NCI-H2107 treated with DMSO at 0.1 percent for 48 hours (cell line): ENCODE data around the gene PTPRD.

Experiments used
- DNase-seq: peaks from one replicate; lab custom pipeline; 2025; ENCODE audit not compliant: unreplicated experiment; lab: John Stamatoyannopoulos, UW

PTPRD gene

DNA sequence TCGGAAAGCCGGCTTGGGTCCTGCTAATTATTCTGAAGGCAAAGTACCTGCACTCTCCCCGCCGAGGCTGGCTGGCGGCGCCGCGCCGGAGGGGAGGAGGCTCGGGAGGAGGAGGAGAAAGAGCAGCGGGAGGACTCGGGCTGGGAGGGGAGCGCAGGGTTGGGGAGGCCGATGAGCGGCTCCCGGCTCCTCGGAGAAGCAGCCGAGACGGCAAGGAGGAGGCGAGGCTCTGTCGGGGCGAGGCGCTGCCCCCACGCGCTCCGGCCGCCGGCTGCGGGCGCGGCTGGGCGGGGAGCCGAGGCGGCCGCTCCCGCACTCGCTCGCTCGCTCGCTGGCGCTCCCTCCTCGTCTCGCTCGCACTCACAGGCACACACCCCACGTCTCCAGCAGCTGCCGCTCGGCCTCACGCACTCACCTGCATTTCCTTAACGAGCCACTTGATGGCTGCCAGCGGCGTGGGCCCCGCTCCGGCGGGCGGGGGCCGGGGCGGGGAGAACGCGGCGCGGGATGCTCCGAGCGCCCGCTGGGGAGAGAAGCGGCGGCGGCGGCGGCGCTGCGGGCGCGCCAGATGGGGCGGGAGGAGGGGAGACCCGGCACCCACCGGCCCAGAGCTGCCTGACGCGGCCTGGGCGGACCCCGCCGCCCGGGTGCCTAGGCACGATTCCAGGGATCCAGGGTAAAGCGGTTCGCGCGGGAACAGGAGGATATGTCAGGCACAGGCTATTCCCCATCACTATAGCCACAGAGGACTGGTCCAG lies at the start of gene PTPRD:
Gene PTPRD (minus strand): TSS at position 362 of the 758 bp plus-strand sequence.
- peak; percentile 31 for DNase-seq

DNA sequence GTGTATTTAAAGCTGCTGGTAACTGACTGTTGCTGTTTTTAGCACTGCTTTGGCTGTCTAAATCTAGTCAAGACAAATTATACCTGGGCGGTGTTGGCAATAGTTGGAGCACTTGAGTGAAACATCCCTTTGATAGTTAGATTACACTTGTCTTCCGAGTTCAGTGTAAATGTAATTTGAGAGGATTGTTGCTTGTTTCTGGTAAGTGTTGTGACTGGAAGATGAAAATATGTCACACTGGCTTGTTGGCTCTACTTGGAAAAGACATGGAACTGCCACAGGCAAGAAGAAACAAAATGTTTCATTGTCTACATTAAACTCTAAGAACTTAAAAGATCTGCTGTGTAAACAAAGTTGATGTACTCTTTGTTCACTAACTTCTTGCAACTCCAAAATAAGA lies 49.2 kb upstream of the PTPRD start:
- DNase-seq, result no peak

DNA sequence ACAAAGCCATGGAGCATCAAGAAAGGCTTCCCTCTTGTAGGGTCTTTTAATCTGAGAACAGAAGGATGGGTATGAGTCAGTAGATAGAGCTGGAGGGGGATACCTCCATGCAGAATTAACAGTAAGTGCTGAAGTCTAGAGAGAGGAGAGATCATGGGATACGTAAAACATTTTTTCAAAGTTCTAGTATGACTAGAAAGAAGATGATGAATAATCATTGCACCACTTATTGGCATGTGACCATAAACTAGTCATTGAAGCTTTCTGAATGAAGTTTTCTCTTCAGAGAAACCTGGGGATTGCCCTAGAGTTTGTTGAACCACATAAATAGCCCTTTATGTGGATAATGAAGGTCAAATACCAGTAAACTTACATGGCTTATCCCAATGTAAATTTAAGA lies 48.6 kb upstream of the PTPRD start:
- no peak for DNase-seq

DNA sequence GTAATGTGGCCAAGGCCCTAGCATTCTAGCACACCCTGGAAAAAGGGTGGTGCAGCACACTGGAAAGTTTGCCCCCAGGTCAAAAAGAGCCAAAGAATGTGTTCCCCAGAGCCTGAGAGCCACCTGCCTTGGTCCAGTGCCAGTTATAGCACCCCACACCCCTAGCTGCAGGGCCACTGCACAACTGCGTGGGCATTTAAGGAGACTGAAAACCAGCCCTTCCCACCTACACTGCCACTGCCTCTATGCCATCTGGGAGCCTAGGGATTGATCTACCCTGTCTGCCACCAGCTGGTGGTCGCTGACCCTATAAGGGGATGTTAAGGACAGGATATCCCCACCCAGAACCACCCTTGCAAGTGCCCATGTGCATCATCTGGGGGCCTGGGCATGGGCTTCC lies 38.2 kb upstream of the PTPRD start:
- no peak for DNase-seq

DNA sequence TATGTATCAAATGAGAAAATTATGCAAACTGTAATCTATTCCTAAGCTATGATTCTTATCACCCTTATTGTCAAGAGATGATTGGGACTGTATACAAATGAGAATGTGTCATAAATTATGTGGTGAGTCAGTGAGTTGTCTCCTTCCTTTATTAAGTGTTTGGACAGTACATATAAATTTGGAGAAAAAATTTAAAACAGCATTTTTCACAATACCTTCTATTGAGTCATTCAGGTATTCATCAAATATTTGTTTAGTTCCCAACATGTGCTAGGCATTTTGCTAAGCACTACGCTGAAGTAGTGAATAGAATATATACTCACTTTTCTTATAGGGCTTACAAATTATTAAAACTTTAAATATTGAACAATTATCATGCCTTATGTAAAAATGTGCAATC lies 36.3 kb upstream of the PTPRD start:
- DNase-seq, result no peak

DNA sequence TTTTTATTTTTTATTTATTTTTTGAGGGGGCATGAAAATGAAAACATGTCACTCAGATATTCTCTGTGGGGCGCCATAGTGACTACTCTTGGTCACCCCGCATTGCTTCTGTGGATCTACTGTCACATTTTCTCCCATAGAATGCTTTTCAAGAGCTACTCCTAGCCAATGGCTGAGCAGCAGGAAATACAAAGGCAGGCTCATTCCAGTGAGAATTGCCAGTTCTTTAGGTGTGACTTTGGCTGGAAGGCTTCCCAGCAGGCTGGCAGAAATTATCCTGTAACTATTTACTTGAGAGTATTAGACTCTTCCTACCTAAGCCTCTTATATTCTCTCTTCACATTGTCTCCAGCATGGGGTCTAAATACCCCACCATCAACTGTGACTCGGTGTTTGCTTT lies 21.0 kb upstream of the PTPRD start:
- no peak for DNase-seq

DNA sequence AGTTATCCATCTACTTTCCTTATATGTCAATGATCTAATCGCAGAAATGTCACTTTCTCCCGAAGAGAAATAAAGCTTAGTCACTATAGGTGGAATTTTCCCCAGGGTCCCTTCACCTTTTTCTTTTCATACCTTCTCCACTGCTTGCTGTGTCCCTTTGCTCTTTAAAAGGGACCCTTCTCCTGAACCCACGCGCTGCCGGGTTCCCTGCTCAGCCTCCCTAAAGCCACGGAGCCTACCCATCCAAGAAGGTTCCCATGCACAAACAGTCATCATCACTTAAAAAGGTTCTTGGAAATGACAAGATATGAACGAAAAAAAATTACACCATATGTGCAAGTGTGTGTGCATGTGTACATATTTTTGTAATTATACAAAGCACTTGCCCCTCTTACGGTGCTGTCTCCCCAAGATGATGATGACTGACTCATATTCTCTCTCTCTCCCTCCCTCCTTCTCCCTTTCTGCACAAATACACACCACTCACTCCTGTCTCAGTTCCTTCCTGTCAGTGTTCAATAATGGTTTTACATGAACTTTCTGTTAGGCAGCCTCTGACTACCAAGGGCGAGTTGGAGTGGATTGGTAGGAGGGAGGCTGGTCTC lies 1.5 kb upstream of the PTPRD start:
- DNase-seq, result no peak

DNA sequence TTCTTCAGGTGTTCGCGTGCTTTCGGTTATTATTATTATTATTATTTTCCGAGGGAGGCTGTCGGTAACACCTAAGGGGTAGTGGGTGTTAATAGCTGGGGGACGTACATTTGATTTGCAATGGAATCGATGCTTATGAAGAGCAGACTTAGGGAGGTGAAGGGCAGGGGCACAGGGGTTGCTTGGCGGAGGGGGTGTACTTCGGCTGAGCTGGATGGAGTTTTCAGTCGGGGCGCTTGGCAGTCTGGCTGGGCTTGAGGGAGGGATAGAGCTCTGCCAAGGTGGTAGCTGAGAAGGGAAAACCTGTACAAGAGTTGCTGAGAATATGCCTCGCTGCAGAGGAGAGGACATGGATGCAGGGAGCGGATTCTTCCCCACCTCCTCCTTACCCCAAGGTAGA lies 617 bp upstream of the PTPRD start:
- DNase-seq, result no peak

DNA sequence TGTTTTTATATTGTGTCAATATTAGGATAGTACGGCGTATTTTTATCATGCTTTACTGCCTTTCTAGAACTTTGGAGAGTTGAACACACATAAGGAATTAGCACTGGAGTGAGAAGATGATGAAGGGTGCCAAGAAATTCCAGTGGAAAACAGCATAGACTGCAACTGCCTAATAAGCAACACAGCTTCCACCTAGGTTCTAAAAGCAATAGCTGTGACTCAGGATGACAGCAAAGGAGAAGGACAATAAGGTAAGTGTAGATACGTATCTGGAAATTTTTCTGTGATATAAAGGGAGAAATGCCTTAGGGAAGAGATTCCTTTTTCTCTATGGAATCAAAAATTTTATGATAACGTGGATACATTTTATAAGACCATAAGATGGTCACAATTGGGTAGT lies 7.4 kb downstream of the PTPRD start:
- DNase-seq, result no peak

DNA sequence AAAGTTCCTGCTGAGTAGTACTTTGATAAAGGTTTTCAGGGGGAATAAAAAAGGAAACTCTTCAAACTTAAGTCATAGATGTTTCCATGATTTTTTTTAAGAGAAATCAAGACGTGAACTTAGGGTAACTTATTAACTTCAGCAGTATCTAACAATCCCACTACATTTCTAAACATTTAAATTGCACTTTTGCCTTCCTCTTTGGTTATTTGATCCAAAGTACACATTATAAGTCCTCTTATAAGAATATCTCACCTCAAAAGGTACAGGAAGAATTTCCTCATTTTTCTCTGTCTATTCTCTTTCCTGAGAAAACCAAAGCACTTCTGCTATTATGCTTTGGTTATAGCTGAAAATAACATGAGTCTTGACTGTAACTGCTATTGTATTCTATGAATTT lies 7.9 kb downstream of the PTPRD start:
- DNase-seq, result no peak

DNA sequence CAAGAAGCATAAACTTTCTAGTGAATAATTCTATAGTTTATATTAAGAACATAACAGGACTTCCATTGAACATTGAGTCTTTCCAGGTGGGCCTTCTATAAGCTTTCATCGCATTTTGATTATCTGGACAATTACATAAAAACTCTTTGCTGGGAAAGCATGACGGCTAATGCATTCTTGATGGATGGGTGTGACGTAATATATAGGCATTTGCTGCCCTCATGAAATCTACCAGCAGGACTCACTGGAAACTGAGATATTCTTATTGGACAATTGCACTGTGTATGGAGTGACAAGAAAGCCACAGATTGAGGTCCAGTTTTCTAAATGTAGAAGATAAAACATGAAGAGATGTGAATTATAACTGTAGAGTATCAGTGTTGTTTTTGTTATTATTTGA lies 15.0 kb downstream of the PTPRD start:
- DNase-seq, result no peak

DNA sequence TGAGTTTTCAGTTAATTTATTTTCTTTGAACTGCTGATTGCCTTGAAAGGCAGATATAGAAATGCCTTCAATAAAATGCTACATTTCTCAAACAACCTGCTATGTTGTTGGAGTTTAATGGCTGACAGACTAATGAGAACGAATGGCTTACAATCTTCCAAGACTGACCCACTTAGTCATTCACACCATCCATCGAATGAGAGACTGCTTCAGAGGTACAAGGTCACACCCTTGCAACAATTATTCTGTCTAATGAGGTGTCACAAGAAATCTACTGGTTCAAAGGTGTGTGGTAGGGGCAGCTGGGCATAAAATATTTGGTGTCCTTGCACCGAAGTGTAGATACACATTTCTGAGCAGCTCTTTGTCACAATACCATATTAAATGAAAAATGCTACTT lies 18.3 kb downstream of the PTPRD start:
- no peak for DNase-seq

DNA sequence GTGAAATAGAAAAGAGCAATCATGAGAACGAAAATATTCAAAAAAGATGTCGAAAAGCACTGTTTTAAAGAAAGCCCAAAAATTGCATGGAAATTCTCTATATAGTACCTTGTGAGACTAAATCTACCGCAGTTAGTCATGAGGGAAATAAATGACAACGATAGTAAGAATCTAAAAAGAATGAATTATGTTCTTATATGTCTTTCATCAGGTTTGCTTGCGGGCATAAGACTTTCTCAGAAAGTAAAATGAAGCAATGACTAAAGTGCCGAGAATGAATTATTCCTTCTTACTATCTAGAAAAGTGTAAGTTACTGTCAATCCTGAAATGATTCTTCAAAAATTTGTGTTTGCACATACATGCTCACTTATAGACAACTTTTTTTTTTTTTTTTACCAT lies 26.4 kb downstream of the PTPRD start:
- no peak for DNase-seq

DNA sequence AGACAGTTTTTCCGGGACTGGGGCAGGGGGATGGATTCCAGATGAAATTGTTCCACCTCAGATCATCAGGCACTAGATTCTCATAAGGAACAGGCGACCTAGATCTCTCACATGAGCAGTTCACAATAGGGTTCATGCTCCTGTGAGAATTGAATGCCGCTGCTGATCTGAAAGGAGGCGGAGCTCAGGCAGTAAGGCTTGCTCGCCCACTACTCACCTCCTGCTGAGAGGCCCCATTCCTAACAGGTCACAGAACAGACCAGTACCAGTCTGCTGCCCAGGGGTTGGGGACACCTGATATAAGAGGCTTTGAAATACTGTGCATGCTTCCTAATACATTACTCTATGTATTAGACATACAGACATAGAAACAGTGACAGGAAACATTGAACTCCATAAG lies 41.1 kb downstream of the PTPRD start:
- DNase-seq, result no peak

DNA sequence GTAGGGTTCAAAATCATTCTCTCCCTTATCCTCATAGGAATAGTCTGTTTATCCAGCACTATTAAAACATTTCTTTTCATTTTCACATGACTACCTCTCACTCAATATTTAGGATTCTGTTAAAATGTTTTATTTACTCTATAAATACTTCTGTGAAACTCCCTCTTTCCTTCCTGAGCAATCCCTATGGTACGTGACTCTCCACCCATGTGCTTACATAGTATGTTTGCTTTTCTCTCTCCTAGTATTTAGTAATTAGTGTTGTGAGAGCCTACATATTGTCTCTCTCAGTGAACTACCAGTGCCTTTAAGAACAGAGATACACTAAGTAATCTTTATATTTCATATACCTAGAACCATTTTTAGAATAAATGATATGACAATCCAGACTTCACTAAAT lies 46.0 kb downstream of the PTPRD start:
- no peak for DNase-seq

DNA sequence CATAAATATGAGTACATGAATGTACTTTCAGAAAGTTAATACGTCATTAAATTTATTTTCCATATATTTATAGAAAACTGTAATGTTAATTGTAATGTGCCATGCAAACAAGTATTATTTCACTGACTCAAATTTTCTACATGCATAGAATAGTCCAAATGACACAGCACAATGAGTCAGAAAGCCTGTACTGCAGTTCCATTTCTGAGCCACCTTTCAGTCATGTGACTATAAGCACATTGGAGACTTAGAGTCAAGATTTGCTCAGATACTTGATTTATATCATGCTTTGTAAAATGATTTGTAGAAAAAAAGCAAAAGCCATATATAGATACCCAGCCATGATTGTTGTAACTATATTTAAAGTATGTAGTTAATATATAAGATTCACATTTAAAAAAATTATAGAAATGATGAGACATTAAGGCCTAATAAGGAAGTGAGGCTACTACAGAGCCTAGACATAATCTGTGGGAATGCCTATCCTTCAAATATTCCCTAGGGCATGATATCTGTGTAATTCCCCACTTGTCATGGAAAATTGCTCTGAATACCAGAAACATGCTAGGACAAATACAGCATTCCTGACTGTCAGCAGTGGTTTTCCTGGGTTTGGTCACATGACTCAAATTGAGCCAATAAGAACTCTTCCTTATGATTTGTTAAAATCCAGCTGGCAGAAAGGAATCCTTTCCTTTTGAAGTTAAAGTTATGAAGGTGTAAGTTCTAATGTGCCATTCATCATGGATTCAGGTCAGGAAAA lies 50.0 kb downstream of the PTPRD start:
- DNase-seq, result no peak

DNA sequence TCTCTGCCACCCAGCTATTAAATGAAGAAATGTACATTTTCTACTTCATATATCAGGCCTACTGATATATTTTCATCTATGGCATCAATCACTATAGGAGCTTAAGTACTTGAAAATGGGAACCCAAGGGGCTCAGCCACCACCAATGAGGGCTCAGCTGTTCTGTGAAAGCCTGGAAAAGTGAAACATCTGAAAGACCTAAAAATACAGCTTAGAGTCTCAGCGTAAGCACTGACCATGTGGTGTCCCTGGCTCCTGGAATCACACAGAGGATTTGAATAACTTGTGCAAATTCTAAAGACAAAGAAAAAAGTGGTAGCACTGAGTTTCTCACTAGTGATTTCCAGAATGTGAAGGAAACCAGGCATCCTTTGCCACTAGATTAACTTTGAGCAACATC lies 64.5 kb downstream of the PTPRD start:
- DNase-seq, result no peak

DNA sequence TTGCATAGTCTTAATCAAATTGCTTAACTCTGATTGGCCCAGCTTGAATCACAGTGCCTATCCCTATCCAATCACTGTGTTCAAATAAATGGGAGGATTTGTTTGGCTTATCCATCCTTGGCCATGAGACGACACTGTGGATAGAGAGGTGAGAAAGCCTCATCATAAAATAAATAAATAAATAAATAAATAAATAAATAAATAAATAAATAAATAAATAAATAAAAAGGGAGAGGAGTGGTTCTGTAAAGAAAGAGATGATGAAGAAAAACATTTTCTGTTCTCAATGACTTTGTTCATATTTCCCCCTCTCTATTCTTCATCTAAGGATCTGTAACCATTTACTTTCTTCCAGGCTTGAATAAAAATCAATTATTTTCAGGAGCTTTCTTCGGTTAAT lies 74.7 kb downstream of the PTPRD start:
- DNase-seq, result no peak

DNA sequence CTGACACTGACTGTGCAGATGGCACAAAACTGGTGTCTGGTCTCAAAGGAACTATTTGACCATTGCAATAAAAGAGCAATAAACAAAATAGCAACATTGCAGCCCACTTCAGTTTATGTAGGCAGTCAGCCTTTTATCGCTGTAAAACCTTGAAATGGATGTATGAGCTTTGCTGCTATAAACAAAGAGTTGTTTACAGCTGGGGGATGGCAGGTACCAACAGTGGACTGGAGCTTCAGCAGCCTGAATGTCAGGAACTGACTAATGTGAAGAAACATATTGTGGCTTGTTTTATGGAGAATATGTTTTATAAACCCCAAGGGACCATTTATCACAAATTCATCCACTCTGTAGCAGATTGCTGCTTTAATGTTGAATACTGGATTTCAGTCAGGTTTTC lies 78.0 kb downstream of the PTPRD start:
- DNase-seq, result no peak

DNA sequence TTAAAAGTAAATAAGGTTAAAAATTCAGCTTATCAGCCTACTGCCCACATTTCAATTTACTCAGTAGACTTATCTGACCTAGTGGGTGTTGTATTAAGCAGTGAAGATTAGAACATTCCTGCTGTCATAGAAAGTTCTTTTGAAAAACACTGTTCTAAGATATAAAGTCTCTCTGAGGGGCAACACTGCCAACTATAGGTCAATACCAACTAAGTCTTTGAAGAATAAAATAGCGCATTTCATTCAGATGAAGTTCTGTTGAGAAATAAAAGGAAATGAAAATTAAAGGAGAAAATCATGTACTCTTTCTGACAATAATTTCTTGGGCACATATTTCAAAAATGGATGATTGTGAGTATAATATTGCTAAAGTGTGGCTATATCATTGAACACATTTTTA lies 86.8 kb downstream of the PTPRD start:
- DNase-seq, result no peak

DNA sequence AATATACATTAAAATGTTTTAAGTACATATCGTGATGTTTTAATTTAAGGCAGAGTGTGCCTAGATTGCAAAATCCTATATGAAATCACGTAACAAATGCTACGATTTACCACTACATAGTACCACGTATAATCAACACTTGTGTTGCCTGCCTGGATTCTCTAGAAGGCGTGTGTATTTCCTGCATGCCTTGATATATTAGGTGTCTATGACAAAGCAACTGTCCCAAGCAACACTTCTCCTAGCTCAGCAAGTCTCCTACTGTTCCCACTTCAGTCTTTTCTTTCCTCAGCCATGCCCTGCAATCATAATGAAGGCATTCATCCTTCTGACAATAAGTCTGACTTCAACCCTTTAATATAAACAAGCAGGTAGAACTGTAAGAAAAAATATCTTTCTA lies 89.6 kb downstream of the PTPRD start:
- no peak for DNase-seq

DNA sequence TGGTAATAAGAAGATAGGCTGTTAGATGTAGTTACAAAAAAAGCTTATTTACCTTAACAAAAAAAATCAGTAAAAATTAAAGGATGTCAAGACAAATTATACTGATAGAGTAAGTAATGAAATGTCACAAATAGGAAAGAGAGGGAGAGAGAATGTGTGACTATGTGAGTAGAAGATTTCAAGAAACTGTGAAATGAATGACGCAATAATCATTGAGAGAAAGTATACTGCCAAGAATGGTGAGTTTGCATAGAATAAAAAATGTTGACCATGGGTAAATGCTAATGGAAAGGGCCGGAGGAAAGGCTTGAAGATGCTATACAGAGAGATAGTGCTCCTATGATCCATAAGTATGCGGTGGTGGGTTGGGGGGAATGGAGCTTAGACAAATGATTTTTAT lies 100.7 kb downstream of the PTPRD start:
- DNase-seq, result no peak
